Measurements from ENCODE around the gene ARID3C. TPM values are rescaled to one million over a fixed set of nuclear protein-coding genes. Genes with fewer than 3 reads are reported as not detected.

The ARID3C gene
- total and polyA plus RNA-seq, 2 of the 8 experiments (the other 6 are each of a cell fraction or from before 2014, with no cell fraction given), result 0.08 TPM; not detected in 1

DNA sequence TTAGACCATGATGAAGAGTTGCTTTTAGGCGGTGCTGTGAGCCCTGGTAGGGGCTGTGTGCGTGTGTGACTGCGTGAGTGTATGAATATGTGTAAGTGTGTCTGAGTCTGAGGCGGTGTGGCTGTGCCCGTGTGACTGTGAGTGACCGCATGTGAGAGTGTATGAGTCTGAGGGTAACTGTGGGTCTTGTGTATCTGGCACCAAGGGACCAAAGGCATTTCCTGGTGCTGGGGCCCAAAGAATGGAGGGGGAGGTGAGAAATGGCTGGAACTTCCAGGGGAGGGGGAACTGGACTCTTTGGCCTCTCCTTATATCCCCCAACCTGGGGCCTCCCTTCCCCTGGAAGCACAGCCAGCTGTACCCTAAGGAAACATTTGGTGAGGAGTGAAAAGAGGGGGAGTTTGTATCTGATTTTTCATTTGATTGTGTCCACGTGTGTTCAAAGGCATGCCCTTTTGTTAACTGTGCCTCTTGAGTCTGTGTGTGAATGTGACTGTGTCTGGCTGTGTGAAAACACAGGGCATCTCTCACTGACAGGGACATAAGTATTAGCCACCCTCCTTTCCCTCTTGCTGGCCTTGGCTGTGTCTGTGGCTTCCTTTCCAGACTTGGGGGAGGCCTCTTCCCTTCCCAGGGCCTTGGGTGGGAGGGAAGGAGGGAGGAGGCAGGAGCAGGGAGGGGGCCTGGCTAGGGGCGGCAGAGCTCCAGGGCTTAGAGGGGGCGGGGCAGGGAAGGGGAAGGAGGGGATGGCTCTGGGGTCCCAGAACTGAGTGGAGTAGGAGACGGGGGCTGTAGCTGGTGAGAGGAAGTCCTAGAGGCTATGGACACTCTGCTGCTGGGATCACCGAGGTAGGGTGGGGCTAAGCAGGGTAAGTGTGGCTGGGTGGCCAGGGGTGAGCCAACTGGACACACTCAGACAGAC, 24.5 kb upstream of the ARID3C start (continued):
- no peak for TF ChIP-seq CHD7 (IDR thresholded peaks at IDR 0.05; ENCODE audit: insufficient replicate concordance, low read length)
- TF ChIP-seq SUZ12 (IDR thresholded peaks at IDR 0.05; ENCODE audit: low read length), result no peak
- TF ChIP-seq JUND (IDR thresholded peaks at IDR 0.05; ENCODE audit: low read length), result no peak
- no peak for TF ChIP-seq RXRA (IDR thresholded peaks at IDR 0.05; ENCODE audit: insufficient read depth, low read depth, low read length)
- TF ChIP-seq RBBP5 (IDR thresholded peaks at IDR 0.05; ENCODE audit: borderline replicate concordance, low read depth, low read length), result no peak
- no peak for TF ChIP-seq TCF12 (IDR thresholded peaks at IDR 0.05; ENCODE audit: low read depth, low read length)
- TF ChIP-seq KDM4A (IDR thresholded peaks at IDR 0.05; ENCODE audit: low read depth, low read length, severe bottlenecking), result no peak
